Left lung (tissue), 10 donors: ENCODE measurements around the gene SLC4A1AP. TPM values are rescaled to one million over a fixed set of nuclear protein-coding genes. Genes with fewer than 3 reads are reported as not detected.

ENCODE experiments used
- ATAC-seq: fragments of 200-7000 bp; cut with Tn5 transposase; one replicate; pipeline ENCODE4 v1.9.1; 2020; ENCODE audit warnings: moderate library complexity
- DNase-seq, 4 donors: peaks; one replicate each; pipeline ENCODE4 v3.0.0-alpha.2; 2013 to 2020
- H3K27ac ChIP-seq, 2 donors: fragments of 200-600 bp; sonication (generic) in 1 of 2; one replicate each; pipeline versions ENCODE4 v1.5.0 to v1.8.0; 2020 to 2021
- H3K27me3 ChIP-seq, 2 donors: fragments of 200-600 bp; sonication (generic) in 1 of 2; one replicate each; pipeline versions ENCODE4 v1.5.0 to v1.8.0; 2020 to 2021
- H3K36me3 ChIP-seq, 2 donors: fragments of 200-600 bp; sonication (generic) in 1 of 2; one replicate each; pipeline versions ENCODE4 v1.5.0 to v1.8.0; 2020 to 2021
- H3K4me1 ChIP-seq, 2 donors: fragments of 200-600 bp; one replicate each; pipeline ENCODE4 v1.8.0; 2021
- H3K4me3 ChIP-seq, 2 donors: fragments of 200-600 bp; sonication (generic) in 1 of 2; one replicate each; pipeline versions ENCODE4 v1.5.0 to v1.8.0; 2020 to 2021; ENCODE audit warnings: mild to moderate bottlenecking in 1 of 2
- H3K9me3 ChIP-seq, 2 donors: fragments of 200-600 bp; sonication (generic) in 1 of 2; one replicate each; pipeline versions ENCODE4 v1.5.0 to v1.8.0; 2020 to 2021
- intact Hi-C, 2 donors: fragments of 100-400 bp; cut with DNase I; formaldehyde crosslinking; loops; one replicate each; pipeline versions ENCODE4 v1.11.2 to v1.14.2; 2022
- polyA plus RNA-seq, 6 donors: library from polyadenylated mRNA; unstranded; fragments of 120-200 nt; gene quantifications; one replicate each; pipeline ENCODE4 v1.2.1, GENCODE V29; 2013; ENCODE audit not compliant: insufficient read length in 6 of 6
- total RNA-seq, 2 donors: library from RNA; stranded (reverse); fragmentation: NEBNext Ultra II Directional; extraction: Animal tissue kit (Norgen Biotek cat#: 25700); gene quantifications; one replicate each; pipeline ENCODE4 v1.2.1, GENCODE V29; 2021
- TF ChIP-seq, protein P1 (sequence below), 2 donors: fragments of 200-600 bp; sonication (generic) in 1 of 2; IDR thresholded peaks; one replicate each; pipeline versions ENCODE4 v1.5.0 to v1.8.0; 2021; ENCODE audit warnings: antibody characterized with exemption in 2 of 2
- donor health status: DM: no; HTN: yes; CAD: no.
- donor health status: DM: no; HTN: no; CAD: no.

Gene SLC4A1AP
- total and polyA plus RNA-seq, 8 donors = 18.5 to 40.1 (median 32.7) TPM

DNA sequence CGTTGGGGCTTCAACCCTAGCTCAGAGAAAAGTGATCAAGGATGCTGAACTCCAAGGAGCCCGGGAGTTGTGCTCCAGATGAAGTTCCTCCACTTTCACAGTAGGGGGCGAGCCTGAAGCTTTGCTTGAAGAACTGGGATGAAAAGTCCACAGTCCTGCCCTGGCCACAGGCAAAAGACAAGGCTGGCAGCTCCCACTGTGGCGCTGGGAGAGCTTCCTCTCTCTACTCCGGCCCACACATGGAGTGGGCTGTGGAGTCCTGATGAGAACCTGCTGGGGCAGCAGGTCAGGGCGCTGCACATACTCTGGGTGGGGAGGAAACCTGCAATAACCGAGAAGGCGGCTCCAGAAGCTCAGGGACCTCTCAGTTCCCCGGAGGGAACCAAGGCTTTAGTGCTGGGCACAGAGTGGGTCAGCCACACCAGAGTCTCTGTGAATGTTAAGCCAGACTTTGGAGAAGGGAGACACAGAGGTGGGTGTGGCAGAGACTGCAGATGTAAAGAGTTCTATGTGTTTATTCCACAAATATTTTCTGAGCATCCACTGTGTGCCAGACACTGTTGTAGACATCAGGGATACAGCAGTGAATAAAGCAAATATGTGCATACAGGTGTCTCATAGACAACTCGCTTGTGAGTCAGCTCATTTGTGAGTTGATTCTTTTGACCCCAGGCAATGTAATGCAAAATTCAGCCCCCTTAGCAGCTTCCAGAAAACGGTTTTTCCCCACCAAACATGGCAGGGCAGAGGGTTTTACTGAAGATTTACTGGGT, 59.9 kb downstream of the SLC4A1AP start:
- Histone ChIP-seq H3K9me3 (no peaks in the 10 kb centered on the region), H3K36me3 (no peaks in the 10 kb centered on the region), H3K4me1 (peaks cover 12 to 51% of the 10 kb centered on the region in 2 donors), H3K27ac (peak overlapping the region; percentile 14 to 76), H3K27me3 (no peaks in the 10 kb centered on the region), H3K4me3 (no peak overlapping the region)
- ATAC-seq = peak; percentile 70
- intact Hi-C loops = no loop called here
- TF ChIP-seq, protein P1, sequence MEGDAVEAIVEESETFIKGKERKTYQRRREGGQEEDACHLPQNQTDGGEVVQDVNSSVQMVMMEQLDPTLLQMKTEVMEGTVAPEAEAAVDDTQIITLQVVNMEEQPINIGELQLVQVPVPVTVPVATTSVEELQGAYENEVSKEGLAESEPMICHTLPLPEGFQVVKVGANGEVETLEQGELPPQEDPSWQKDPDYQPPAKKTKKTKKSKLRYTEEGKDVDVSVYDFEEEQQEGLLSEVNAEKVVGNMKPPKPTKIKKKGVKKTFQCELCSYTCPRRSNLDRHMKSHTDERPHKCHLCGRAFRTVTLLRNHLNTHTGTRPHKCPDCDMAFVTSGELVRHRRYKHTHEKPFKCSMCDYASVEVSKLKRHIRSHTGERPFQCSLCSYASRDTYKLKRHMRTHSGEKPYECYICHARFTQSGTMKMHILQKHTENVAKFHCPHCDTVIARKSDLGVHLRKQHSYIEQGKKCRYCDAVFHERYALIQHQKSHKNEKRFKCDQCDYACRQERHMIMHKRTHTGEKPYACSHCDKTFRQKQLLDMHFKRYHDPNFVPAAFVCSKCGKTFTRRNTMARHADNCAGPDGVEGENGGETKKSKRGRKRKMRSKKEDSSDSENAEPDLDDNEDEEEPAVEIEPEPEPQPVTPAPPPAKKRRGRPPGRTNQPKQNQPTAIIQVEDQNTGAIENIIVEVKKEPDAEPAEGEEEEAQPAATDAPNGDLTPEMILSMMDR (IDR thresholded peaks at IDR 0.05) = peak; percentile 88
- DNase-seq = peak in 2 of 4 donors; percentile 67 to 71

DNA sequence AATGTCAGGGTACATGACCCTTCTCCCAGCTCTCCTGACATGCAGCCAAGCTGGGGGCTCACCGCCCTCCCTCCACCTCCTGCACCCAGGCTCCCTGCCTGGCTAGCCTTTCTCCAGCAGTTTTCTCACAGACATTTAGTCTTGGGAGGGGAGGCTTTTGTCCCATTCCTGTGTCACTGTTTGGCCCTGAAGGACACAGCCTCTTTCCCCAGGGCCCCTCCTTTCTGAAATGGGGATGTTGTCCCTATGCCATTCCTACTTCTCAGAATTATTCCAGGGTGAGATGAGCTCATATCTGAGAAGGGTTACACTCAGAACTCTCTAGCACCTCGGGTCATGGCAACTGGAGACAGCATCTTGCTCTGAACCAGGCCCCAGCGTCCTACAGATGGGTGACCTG, 60.5 kb downstream of the SLC4A1AP start:
- intact Hi-C loops = no loop called here
- no peaks in the 10 kb centered on the region for H3K27me3 ChIP-seq
- no peak overlapping the region for H3K4me3 ChIP-seq
- TF ChIP-seq, protein P1 (IDR thresholded peaks at IDR 0.05) = no peak
- ATAC-seq (no peak), DNase-seq (no peak)
- no peaks in the 10 kb centered on the region for H3K9me3 ChIP-seq
- H3K36me3 ChIP-seq = no peaks in the 10 kb centered on the region
- H3K27ac ChIP-seq = peak overlapping the region; percentile 14 to 76
- peaks cover 12 to 53% of the 10 kb centered on the region in 2 donors for H3K4me1 ChIP-seq

DNA sequence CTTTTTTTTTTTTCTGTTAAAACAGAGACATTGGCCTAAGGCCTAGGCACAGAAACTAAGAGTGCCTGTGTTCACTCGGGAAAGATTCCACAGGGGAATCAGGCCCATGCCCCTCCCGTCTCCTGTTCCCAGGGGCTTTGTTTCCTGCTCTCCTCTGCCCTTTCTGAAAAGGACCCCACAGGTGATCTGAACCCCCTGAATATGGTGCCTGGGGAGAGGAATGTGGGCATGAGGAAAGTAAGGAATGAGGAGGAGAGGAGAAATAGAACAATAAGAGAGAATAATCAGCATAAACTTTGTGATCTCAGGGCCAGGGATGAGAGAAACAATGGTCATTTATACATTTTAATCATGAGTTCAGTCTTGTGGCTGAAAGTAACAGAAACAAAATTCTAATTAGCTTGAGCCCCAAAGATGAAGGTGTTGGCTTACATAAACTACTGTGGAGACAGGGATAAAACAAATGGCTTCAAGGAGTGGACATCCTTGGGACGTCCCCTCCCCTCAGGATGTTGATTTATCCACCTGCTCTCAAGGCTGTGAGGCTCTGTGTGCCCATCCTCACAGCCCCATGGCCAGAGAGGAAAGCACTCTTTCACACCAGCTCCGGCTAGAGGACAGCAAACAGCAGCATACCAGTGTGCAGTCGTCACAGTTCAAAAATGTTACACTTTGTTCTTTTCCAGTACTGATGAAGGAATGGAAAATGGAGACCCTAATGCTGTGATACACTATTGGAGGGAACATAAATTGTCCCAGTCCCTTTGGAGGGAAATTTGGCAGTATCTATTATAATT, 61.4 kb downstream of the SLC4A1AP start:
- H3K4me3 ChIP-seq = no peak overlapping the region
- peak overlapping the region; percentile 14 to 76 for H3K27ac ChIP-seq
- ATAC-seq (peak; percentile 11), DNase-seq (no peak)
- no peaks in the 10 kb centered on the region for H3K9me3 ChIP-seq
- intact Hi-C loops = no loop called here
- H3K36me3 ChIP-seq = no peaks in the 10 kb centered on the region
- TF ChIP-seq, protein P1 (IDR thresholded peaks at IDR 0.05) = no peak
- no peaks in the 10 kb centered on the region for H3K27me3 ChIP-seq
- H3K4me1 ChIP-seq = peaks cover 12 to 48% of the 10 kb centered on the region in 2 donors

DNA sequence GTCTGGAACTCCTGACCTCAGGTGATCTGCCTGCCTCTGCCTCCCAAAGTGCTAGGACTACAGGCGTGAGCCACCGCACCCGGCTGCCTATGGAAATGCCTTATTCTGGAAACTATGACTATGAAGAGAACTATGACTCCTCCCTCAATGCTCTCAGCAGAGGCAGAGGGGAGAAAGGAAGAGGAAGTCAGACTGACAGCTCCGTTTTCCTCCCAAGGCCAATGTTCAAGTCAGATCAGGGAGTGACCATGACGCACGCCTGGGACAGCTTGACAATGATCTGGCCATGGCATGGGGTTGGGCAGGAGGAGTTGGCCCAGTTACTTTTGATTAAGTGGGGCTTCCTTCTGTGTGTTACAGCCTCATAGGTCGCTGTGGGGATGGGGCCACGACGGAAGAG, 63.6 kb downstream of the SLC4A1AP start:
- Histone ChIP-seq H3K27ac (peak overlapping the region; percentile 51 to 71), H3K4me3 (no peak overlapping the region), H3K4me1 (peaks cover 12 to 49% of the 10 kb centered on the region in 2 donors), H3K9me3 (no peaks in the 10 kb centered on the region), H3K36me3 (no peaks in the 10 kb centered on the region), H3K27me3 (no peaks in the 10 kb centered on the region)
- DNase-seq (no peak), ATAC-seq (peak; percentile 27)
- TF ChIP-seq, protein P1 (IDR thresholded peaks at IDR 0.05) = no peak
- intact Hi-C loops = no loop called here
